ENCODE measurements around the gene CD7. TPM values are rescaled to one million over a fixed set of nuclear protein-coding genes. Genes with fewer than 3 reads are reported as not detected.

CD7 gene
- total and polyA plus RNA-seq, 9 of the 15 experiments (the other 6 are each of a cell fraction or from before 2014, with no cell fraction given): 0.21 to 0.35 TPM; not detected in 7

GRCh38 chr17:82273327-82274133, 43.9 kb downstream of the CD7 start, which contains the start of gene CSNK1D (continued):
- TF ChIP-seq HNRNPK (IDR thresholded peaks at IDR 0.05; ENCODE audit: low read depth, low read length, poor library complexity, severe bottlenecking): peak; percentile 58
- no peak for TF ChIP-seq GTF2F1 (IDR thresholded peaks at IDR 0.05; ENCODE audit: low read depth, low read length)
- no peak for TF ChIP-seq EZH2 (IDR thresholded peaks at IDR 0.05; ENCODE audit: borderline replicate concordance, low read depth, low read length)
- TF ChIP-seq GABPB2 (CRISPR knock-in tag; conservative IDR thresholded peaks at IDR 0.05): no peak
- no peak for TF ChIP-seq NR3C1 (CRISPR knock-in tag; IDR thresholded peaks at IDR 0.05)
- peak; percentile 92 to 95 for TF ChIP-seq MAZ (CRISPR knock-in tag; conservative IDR thresholded peaks at IDR 0.05 in 1 of 2, IDR thresholded peaks at IDR 0.05 in 1 of 2)
- no peak for TF ChIP-seq NCOA4 (IDR thresholded peaks at IDR 0.05; ENCODE audit: partially characterized antibody)
- no peak for TF ChIP-seq NR2C2 (CRISPR knock-in tag; IDR thresholded peaks at IDR 0.05)
- TF ChIP-seq NR2C2 (tag; IDR thresholded peaks at IDR 0.05): peak; percentile 19; the same call in 1 of the 2 replicates
- peak; percentile 88 for TF ChIP-seq CREB1 (IDR thresholded peaks at IDR 0.05)
- TF ChIP-seq CREB1 (CRISPR knock-in tag; IDR thresholded peaks at IDR 0.05): peak; percentile 93
- TF ChIP-seq RNF2 (IDR thresholded peaks at IDR 0.05): peak; percentile 39; the same call in 1 of the 2 replicates
- peak; percentile 94 for TF ChIP-seq ZFX (CRISPR knock-in tag; IDR thresholded peaks at IDR 0.05)
- no peak for TF ChIP-seq ARID3A (IDR thresholded peaks at IDR 0.05; ENCODE audit: borderline replicate concordance, low read depth, low read length)
- TF ChIP-seq ELF2 (CRISPR knock-in tag; IDR thresholded peaks at IDR 0.05): 0 out of 2 replicates have a peak, but pooled peaks have one; percentile 56
- no peak for TF ChIP-seq RREB1 (CRISPR knock-in tag; IDR thresholded peaks at IDR 0.05)
- TF ChIP-seq GABPA (tag; conservative IDR thresholded peaks at IDR 0.05; ENCODE audit: low read depth): peak; percentile 93
- peak; percentile 46; the same call in 1 of the 2 replicates for TF ChIP-seq ZNF395 (CRISPR knock-in tag; IDR thresholded peaks at IDR 0.05)
- TF ChIP-seq KAT2B (IDR thresholded peaks at IDR 0.05; ENCODE audit: low read depth, low read length): peak; percentile 97

Data from K562 (cell line).